Measurements from ENCODE around the gene DDX25.
"Not testable (repeated sequence)": the region's sequence is repeated elsewhere in the genome, so short reads cannot be mapped to it uniquely, and the experiment has no call there.

The DDX25 gene

DNA sequence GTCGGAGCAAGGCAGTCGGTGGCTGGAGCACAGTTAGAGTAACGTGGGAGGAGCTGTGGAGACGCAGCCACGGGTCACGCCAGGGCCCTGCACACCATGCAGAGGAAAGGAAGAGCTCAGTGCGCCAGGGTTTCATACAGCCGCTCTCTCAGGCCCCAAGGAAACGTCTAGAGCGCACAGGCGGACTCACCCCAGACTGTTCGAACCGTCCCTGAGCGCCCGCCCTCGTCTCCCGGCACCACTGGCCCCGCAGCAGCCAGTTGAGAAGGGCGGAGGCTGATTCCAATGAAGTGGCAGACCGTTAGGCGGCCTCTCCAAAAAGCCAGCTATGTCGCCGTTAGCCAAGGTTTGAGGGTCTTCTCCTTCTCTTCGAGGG lies 17.3 kb upstream of the DDX25 start:
- Histone ChIP-seq H3K9ac (ENCODE audit: low read depth, low read length) (no peak overlapping the region), H3K9me3 (ENCODE audit: control insufficient read depth, insufficient read depth, low read length) (peaks cover 3% of the 10 kb centered on the region), H3K4me1 (ENCODE audit: control insufficient read depth, insufficient read depth, low read length) (no peaks in the 10 kb centered on the region), H3K4me3 (ENCODE audit: low read depth, low read length) (peak overlapping the region; percentile 82), H3K27me3 (ENCODE audit: control insufficient read depth, insufficient read depth, low read length) (peaks cover 8% of the 10 kb centered on the region), H3K36me3 (ENCODE audit: control insufficient read depth, insufficient read depth, low read length) (peaks cover 3% of the 10 kb centered on the region)

GRCh38 chr11:125887373-125888324 lies 16.7 kb upstream of the DDX25 start, which contains the start of gene HYLS1:
Gene HYLS1 (plus strand): TSS chr11:125887668. CDS start chr11:125899369, 11,701 bp downstream.
- Histone ChIP-seq H3K9me3 (ENCODE audit: control insufficient read depth, insufficient read depth, low read length) (peaks cover 3% of the 10 kb centered on the region), H3K4me3 (ENCODE audit: low read depth, low read length) (peak within 1 kb of the TSS; percentile 82), H3K4me1 (ENCODE audit: control insufficient read depth, insufficient read depth, low read length) (no peaks in the 10 kb centered on the region), H3K36me3 (ENCODE audit: control insufficient read depth, insufficient read depth, low read length) (peaks cover 3% of the 10 kb centered on the region), H3K27me3 (ENCODE audit: control insufficient read depth, insufficient read depth, low read length) (peaks cover 8% of the 10 kb centered on the region), H3K9ac (ENCODE audit: low read depth, low read length) (peak within 1 kb of the TSS; percentile 48)

DNA sequence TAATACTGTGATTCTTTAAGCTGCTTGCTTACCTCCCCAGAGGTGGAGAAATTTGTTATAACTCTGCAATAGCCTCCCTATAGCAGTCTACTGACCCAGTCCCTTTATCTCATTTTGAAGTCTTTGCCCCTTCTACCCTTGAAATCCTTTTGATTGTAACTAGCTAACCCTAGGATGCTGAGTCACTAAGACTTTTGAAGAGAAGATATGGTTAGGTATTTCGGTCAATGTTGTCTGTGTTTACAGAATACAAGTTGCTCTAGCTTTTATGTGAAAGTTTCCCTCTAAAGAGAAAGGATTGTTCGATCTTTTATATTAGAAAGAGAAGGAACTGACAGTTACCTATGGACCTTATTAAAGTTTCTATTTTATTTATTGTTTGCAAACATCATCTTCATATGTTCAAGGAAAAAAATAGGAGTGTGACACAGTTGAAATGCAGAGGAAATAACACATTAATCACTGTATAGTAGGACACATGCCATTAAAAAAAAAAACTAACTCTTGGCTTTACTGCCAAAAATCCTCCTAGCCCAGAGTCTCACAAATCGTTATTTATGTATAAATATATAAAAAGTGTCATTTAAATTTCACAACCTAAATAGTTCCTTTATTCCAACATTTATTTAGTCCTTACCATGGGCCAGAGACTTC lies 13.7 kb upstream of the DDX25 start:
- Histone ChIP-seq H3K27me3 (ENCODE audit: control insufficient read depth, insufficient read depth, low read length) (peaks cover 8% of the 10 kb centered on the region), H3K36me3 (ENCODE audit: control insufficient read depth, insufficient read depth, low read length) (peaks cover 3% of the 10 kb centered on the region), H3K9ac (ENCODE audit: low read depth, low read length) (no peak overlapping the region), H3K4me1 (ENCODE audit: control insufficient read depth, insufficient read depth, low read length) (no peaks in the 10 kb centered on the region), H3K4me3 (ENCODE audit: low read depth, low read length) (no peak overlapping the region), H3K9me3 (ENCODE audit: control insufficient read depth, insufficient read depth, low read length) (peaks cover 3% of the 10 kb centered on the region)

DNA sequence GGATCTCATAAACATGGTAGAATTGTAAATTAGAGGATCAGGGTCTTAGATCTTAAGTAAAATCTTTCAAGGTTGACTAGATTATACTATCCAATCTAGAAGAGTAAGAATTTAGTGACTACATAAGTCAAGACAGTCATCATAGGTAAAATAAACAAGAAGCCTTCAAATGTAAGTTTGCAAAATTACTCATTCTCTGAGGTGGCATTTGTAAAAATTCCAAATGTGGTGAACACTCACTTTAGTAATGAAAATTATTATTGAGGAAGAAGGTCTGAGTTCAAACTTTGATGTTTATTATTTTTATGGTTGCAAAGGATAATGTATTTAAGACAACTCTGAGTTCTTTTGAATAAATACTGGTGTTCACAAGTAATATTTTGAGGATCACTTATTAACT lies 12.2 kb upstream of the DDX25 start:
- Histone ChIP-seq H3K36me3 (ENCODE audit: control insufficient read depth, insufficient read depth, low read length) (peaks cover 5% of the 10 kb centered on the region), H3K9ac (ENCODE audit: low read depth, low read length) (no peak overlapping the region), H3K27me3 (ENCODE audit: control insufficient read depth, insufficient read depth, low read length) (no peaks in the 10 kb centered on the region), H3K4me3 (ENCODE audit: low read depth, low read length) (no peak overlapping the region), H3K4me1 (ENCODE audit: control insufficient read depth, insufficient read depth, low read length) (no peaks in the 10 kb centered on the region), H3K9me3 (ENCODE audit: control insufficient read depth, insufficient read depth, low read length) (no peaks in the 10 kb centered on the region)

- Histone ChIP-seq H3K27me3 (ENCODE audit: control insufficient read depth, insufficient read depth, low read length) (no peaks in the 10 kb centered on the region), H3K36me3 (ENCODE audit: control insufficient read depth, insufficient read depth, low read length) (peaks cover 5% of the 10 kb centered on the region), H3K4me1 (ENCODE audit: control insufficient read depth, insufficient read depth, low read length) (no peaks in the 10 kb centered on the region), H3K9ac (ENCODE audit: low read depth, low read length) (no peak overlapping the region), H3K9me3 (ENCODE audit: control insufficient read depth, insufficient read depth, low read length) (no peaks in the 10 kb centered on the region), H3K4me3 (ENCODE audit: low read depth, low read length) (no peak overlapping the region)
Measured at GRCh38 chr11:125892994-125893393, 11.3 kb upstream of the DDX25 start.

DNA sequence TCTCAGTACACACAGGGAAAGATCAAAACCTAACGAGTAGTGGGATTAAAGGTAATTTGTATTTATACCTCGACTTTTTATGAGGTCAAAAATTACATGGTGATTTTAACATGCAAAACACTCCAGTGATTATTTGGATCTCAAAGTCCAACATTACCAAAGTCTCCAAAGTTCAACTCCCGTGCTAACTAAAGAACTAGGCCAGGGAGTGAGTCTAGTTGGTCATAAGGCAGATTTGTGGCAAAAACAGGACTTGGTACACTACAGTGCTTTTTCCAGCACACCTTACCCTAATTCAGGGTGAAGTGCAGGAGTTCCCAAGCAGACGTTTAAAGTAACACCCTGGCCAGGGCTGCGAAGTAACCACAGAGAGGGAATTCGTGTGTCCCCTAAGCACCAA lies 2.4 kb upstream of the DDX25 start:
- no peak overlapping the region for H3K4me3 ChIP-seq (ENCODE audit: low read depth, low read length)
- no peaks in the 10 kb centered on the region for H3K36me3 ChIP-seq (ENCODE audit: control insufficient read depth, insufficient read depth, low read length)
- no peak overlapping the region for H3K9ac ChIP-seq (ENCODE audit: low read depth, low read length)
- no peaks in the 10 kb centered on the region for H3K4me1 ChIP-seq (ENCODE audit: control insufficient read depth, insufficient read depth, low read length)
- peaks cover 10% of the 10 kb centered on the region for H3K27me3 ChIP-seq (ENCODE audit: control insufficient read depth, insufficient read depth, low read length)
- no peaks in the 10 kb centered on the region for H3K9me3 ChIP-seq (ENCODE audit: control insufficient read depth, insufficient read depth, low read length)

DNA sequence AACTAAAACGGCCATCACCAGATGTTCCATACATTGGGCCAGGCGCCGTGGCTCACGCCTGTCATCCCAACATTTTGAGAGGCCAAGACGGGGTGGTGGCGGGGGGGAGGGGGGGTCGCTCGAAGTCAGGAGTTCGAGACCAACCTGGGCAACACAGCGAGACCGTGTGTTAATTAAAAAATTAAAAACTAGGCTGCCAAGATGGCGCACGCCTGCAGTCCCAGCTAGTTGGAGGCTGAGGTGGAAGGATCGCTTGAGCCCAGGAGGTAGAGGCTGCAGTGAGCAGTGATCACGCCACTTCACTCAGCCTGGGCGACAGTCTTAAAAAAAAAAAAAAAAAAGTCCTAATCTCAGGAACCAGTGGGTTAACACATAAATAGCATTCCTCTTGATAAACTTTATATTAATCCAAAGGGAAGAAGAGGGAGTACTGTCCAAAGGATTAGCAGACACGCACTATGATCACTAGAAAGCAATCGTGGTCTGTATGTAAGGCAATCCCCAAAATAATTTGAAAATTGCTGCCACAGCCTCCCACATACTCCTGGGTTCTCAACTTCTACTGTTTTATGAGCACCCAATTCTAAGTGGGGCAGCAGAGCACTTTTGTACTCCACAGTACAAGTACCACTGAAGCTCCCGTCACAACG lies 1.9 kb upstream of the DDX25 start:
- H3K4me1 ChIP-seq (ENCODE audit: control insufficient read depth, insufficient read depth, low read length): no peaks in the 10 kb centered on the region
- no peaks in the 10 kb centered on the region for H3K36me3 ChIP-seq (ENCODE audit: control insufficient read depth, insufficient read depth, low read length)
- no peaks in the 10 kb centered on the region for H3K9me3 ChIP-seq (ENCODE audit: control insufficient read depth, insufficient read depth, low read length)
- H3K4me3 ChIP-seq (ENCODE audit: low read depth, low read length): peak overlapping the region; percentile 87
- peak overlapping the region; percentile 30 for H3K9ac ChIP-seq (ENCODE audit: low read depth, low read length)
- peaks cover 10% of the 10 kb centered on the region for H3K27me3 ChIP-seq (ENCODE audit: control insufficient read depth, insufficient read depth, low read length)

- Histone ChIP-seq H3K9ac (ENCODE audit: low read depth, low read length) (peak within 1 kb of the TSS; percentile 30), H3K4me1 (ENCODE audit: control insufficient read depth, insufficient read depth, low read length) (no peaks in the 10 kb centered on the region), H3K9me3 (ENCODE audit: control insufficient read depth, insufficient read depth, low read length) (no peaks in the 10 kb centered on the region), H3K27me3 (ENCODE audit: control insufficient read depth, insufficient read depth, low read length) (peaks cover 10% of the 10 kb centered on the region), H3K36me3 (ENCODE audit: control insufficient read depth, insufficient read depth, low read length) (no peaks in the 10 kb centered on the region), H3K4me3 (ENCODE audit: low read depth, low read length) (peak within 1 kb of the TSS; percentile 87)
Measured at GRCh38 chr11:125902927-125903710, 1.2 kb upstream of the DDX25 start, which contains the start of gene PUS3. Gene PUS3 (minus strand): TSS chr11:125903206. CDS start chr11:125896284, 6,922 bp downstream.

DNA sequence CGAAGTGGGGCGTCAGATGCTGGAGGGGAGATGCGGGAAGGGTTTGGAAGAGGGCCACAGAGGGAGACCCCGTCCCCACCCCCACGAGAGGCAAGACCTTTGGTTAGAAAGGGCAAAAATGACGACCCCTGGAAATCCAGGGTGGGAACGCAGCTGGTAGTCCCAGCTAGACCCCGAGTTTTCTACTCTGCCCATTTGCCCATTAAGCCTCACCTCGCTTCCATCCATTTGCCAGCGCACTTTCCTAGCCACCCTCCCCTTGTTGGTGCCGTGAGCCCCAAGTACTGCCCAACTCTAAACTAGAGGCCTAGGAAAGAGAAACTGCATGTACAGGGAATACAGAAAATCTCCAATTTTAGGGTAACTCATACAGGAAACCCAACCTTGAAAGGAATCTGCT lies 370 bp downstream of the DDX25 start:
- Histone ChIP-seq H3K36me3 (ENCODE audit: control insufficient read depth, insufficient read depth, low read length) (no peaks in the 10 kb centered on the region), H3K27me3 (ENCODE audit: control insufficient read depth, insufficient read depth, low read length) (peaks cover 10% of the 10 kb centered on the region), H3K4me3 (ENCODE audit: low read depth, low read length) (peak overlapping the region; percentile 51), H3K9ac (ENCODE audit: low read depth, low read length) (peak overlapping the region; percentile 26), H3K4me1 (ENCODE audit: control insufficient read depth, insufficient read depth, low read length) (no peaks in the 10 kb centered on the region), H3K9me3 (ENCODE audit: control insufficient read depth, insufficient read depth, low read length) (no peaks in the 10 kb centered on the region)

- peaks cover under 1% of the 10 kb centered on the region for H3K27me3 ChIP-seq (ENCODE audit: control insufficient read depth, insufficient read depth, low read length)
- H3K4me1 ChIP-seq (ENCODE audit: control insufficient read depth, insufficient read depth, low read length): no peaks in the 10 kb centered on the region
- H3K4me3 ChIP-seq (ENCODE audit: low read depth, low read length): no peak overlapping the region
- no peaks in the 10 kb centered on the region for H3K36me3 ChIP-seq (ENCODE audit: control insufficient read depth, insufficient read depth, low read length)
- H3K9me3 ChIP-seq (ENCODE audit: control insufficient read depth, insufficient read depth, low read length): no peaks in the 10 kb centered on the region
- no peak overlapping the region for H3K9ac ChIP-seq (ENCODE audit: low read depth, low read length)
Measured at GRCh38 chr11:125910226-125910849, 6.0 kb downstream of the DDX25 start.

DNA sequence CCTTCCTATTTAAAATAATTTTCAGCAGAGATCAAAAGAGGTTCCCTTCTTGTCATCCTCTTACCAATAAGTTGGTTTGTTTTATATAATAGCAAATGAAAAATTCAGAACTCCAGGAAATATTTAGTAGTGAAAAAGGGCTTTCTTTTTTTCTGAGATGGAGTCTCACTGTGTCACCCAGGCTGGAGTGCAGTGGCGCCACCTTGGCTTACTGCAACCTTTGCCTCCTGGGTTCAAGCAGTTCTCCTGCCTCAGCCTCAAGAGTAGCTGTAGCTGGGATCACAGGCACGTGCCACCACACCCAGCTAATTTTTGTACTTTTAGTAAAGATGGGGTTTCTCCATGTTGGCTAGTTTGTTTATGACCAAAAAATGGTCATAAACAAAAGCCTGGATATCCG lies 10.3 kb downstream of the DDX25 start:
- H3K36me3 ChIP-seq (ENCODE audit: control insufficient read depth, insufficient read depth, low read length); H3K9ac ChIP-seq (ENCODE audit: low read depth, low read length); H3K4me3 ChIP-seq (ENCODE audit: low read depth, low read length); H3K27me3 ChIP-seq (ENCODE audit: control insufficient read depth, insufficient read depth, low read length); H3K9me3 ChIP-seq (ENCODE audit: control insufficient read depth, insufficient read depth, low read length); H3K4me1 ChIP-seq (ENCODE audit: control insufficient read depth, insufficient read depth, low read length): not testable (repeated sequence)
